ENCODE results near the gene KBTBD2.
"Not testable (repeated sequence)": the region's sequence is repeated elsewhere in the genome, so short reads cannot be mapped to it uniquely, and the experiment has no call there.

KBTBD2 gene

GRCh38 chr7:32910195-32910594, 18.6 kb upstream of the KBTBD2 start:
- in situ Hi-C loops (cut with HindIII; ENCODE audit: low sequenced_read_pairs): no loop called here
- no peak for TF ChIP-seq CTCF (IDR thresholded peaks at IDR 0.05; ENCODE audit: low read depth, low read length, missing control alignments)
- DNase-seq (ENCODE audit: low read depth): no peak
- H3K4me3 ChIP-seq (ENCODE audit: low read depth, low read length): no peak overlapping the region

- TF ChIP-seq CTCF (IDR thresholded peaks at IDR 0.05; ENCODE audit: low read depth, low read length, missing control alignments): peak; percentile 9
- DNase-seq (ENCODE audit: low read depth): peak; percentile 88
- in situ Hi-C loops (cut with HindIII; ENCODE audit: low sequenced_read_pairs): no loop called here
- peak overlapping the region; percentile 26 for H3K4me3 ChIP-seq (ENCODE audit: low read depth, low read length)
These were observed 13.7 kb upstream of the KBTBD2 start for GRCh38 chr7:32905175-32905662.

GRCh38 chr7:32901629-32902028, 10.1 kb upstream of the KBTBD2 start:
- no peak overlapping the region for H3K4me3 ChIP-seq (ENCODE audit: low read depth, low read length)
- no peak for TF ChIP-seq CTCF (IDR thresholded peaks at IDR 0.05; ENCODE audit: low read depth, low read length, missing control alignments)
- in situ Hi-C loops (cut with HindIII; ENCODE audit: low sequenced_read_pairs): no loop called here
- no peak for DNase-seq (ENCODE audit: low read depth)

- DNase-seq (ENCODE audit: low read depth): no peak
- TF ChIP-seq CTCF (IDR thresholded peaks at IDR 0.05; ENCODE audit: low read depth, low read length, missing control alignments): no peak
- H3K4me3 ChIP-seq (ENCODE audit: low read depth, low read length): no peak overlapping the region
- in situ Hi-C loops (cut with HindIII; ENCODE audit: low sequenced_read_pairs): no loop called here
These were observed 9.0 kb upstream of the KBTBD2 start for GRCh38 chr7:32900433-32900995.

GRCh38 chr7:32897376-32897775, 5.8 kb upstream of the KBTBD2 start:
- H3K4me3 ChIP-seq (ENCODE audit: low read depth, low read length); DNase-seq (ENCODE audit: low read depth); in situ Hi-C loops (cut with HindIII; ENCODE audit: low sequenced_read_pairs): not testable (repeated sequence)

- no peak for TF ChIP-seq CTCF (IDR thresholded peaks at IDR 0.05; ENCODE audit: low read depth, low read length, missing control alignments)
- DNase-seq (ENCODE audit: low read depth): no peak
- in situ Hi-C loops (cut with HindIII; ENCODE audit: low sequenced_read_pairs): no loop called here
- no peak overlapping the region for H3K4me3 ChIP-seq (ENCODE audit: low read depth, low read length)
These were observed 5.2 kb upstream of the KBTBD2 start for GRCh38 chr7:32896564-32897347.

- no peak for DNase-seq (ENCODE audit: low read depth)
- H3K4me3 ChIP-seq (ENCODE audit: low read depth, low read length): no peak overlapping the region
- in situ Hi-C loops (cut with HindIII; ENCODE audit: low sequenced_read_pairs): no loop called here
- no peak for TF ChIP-seq CTCF (IDR thresholded peaks at IDR 0.05; ENCODE audit: low read depth, low read length, missing control alignments)
These were observed 2.6 kb upstream of the KBTBD2 start for GRCh38 chr7:32894171-32894570.
